ENCODE data around the gene ZNF385A.
A peak's percentile ranks its signal among the peaks of the same experiment; 100 is the strongest.

The ZNF385A gene

GRCh38 chr12:54358191-54358944, 26.2 kb downstream of the ZNF385A start:
- peaks cover 49 to 64% of the 10 kb centered on the region in 2 donors for H3K4me1 ChIP-seq (ENCODE audit: control insufficient read depth in 2 of 2, insufficient read depth in 1 of 2, low read depth in 1 of 2, low read length in 2 of 2)

GRCh38 chr12:54357506-54358190, 26.9 kb downstream of the ZNF385A start:
- Histone ChIP-seq H4K8ac (ENCODE audit: low read depth, low read length) (no peak overlapping the region), H3K14ac (ENCODE audit: low read length) (no peak overlapping the region), H2BK5ac (ENCODE audit: low read length) (peak overlapping the region; percentile 31), H3K79me1 (ENCODE audit: low read depth, low read length) (no peaks in the 10 kb centered on the region), H2BK15ac (ENCODE audit: low read length) (no peak overlapping the region), H4K91ac (ENCODE audit: low read depth, low read length, poor library complexity) (no peak overlapping the region), H2BK120ac (ENCODE audit: low read depth, low read length) (no peak overlapping the region), H3K4me3 (ENCODE audit: low read length in 2 of 2) (peak overlapping the region in 1 of 2 donors; percentile 52), H3K9ac (ENCODE audit: low read depth, low read length, poor library complexity) (no peak overlapping the region), H3K9me3 (replicated peaks in 1 of 2; ENCODE audit: control insufficient read depth in 2 of 2, insufficient read depth in 1 of 2, low read depth in 1 of 2, low read length in 2 of 2) (no peaks in the 10 kb centered on the region), H3K36me3 (replicated peaks in 1 of 2; ENCODE audit: control insufficient read depth in 2 of 2, insufficient read depth in 2 of 2, low read length in 2 of 2) (no peaks in the 10 kb centered on the region), H3K27ac (replicated peaks; ENCODE audit: low read length) (peak overlapping the region; percentile 93), H3K18ac (ENCODE audit: low read length) (peak overlapping the region; percentile 69), H3K4me1 (ENCODE audit: control insufficient read depth in 2 of 2, insufficient read depth in 1 of 2, low read depth in 1 of 2, low read length in 2 of 2) (peaks cover 54 to 71% of the 10 kb centered on the region in 2 donors), H2BK12ac (ENCODE audit: low read length) (no peak overlapping the region), H3K23ac (ENCODE audit: low read depth, low read length, poor library complexity) (no peak overlapping the region), H2AFZ (ENCODE audit: low read length) (no peak overlapping the region), H3K27me3 (ENCODE audit: control insufficient read depth in 3 of 3, insufficient read depth in 3 of 3, low read depth in 1 of 3, low read length in 3 of 3) (no peaks in the 10 kb centered on the region), H2AK5ac (ENCODE audit: low read depth, low read length) (peak overlapping the region; percentile 3), H3K4ac (ENCODE audit: low read length) (no peak overlapping the region), H3K4me2 (ENCODE audit: insufficient read depth, low read length, poor library complexity, severe bottlenecking) (peak overlapping the region; percentile 53)
- DNase-seq (ENCODE audit: low spot score), result no peak
- WGBS, 2 donors (ENCODE audit: extremely low coverage in 2 of 2, insufficient read length in 2 of 2, insufficient replicate concordance in 1 of 2), result no CpG with 5 or more reads among the region's 2 CpGs

More at GRCh38 chr12:54358191-54358944, 26.2 kb downstream of the ZNF385A start:
- Histone ChIP-seq H3K4me3 (ENCODE audit: low read length in 2 of 2) (peak overlapping the region; percentile 52 to 71), H3K23ac (ENCODE audit: low read depth, low read length, poor library complexity) (no peak overlapping the region), H3K14ac (ENCODE audit: low read length) (no peak overlapping the region), H3K9me3 (replicated peaks in 1 of 2; ENCODE audit: control insufficient read depth in 2 of 2, insufficient read depth in 1 of 2, low read depth in 1 of 2, low read length in 2 of 2) (no peaks in the 10 kb centered on the region), H3K36me3 (replicated peaks in 1 of 2; ENCODE audit: control insufficient read depth in 2 of 2, insufficient read depth in 2 of 2, low read length in 2 of 2) (no peaks in the 10 kb centered on the region), H3K4me2 (ENCODE audit: insufficient read depth, low read length, poor library complexity, severe bottlenecking) (peak overlapping the region; percentile 53), H3K27ac (replicated peaks; ENCODE audit: low read length) (peak overlapping the region; percentile 93), H4K91ac (ENCODE audit: low read depth, low read length, poor library complexity) (no peak overlapping the region), H3K79me1 (ENCODE audit: low read depth, low read length) (no peaks in the 10 kb centered on the region), H3K18ac (ENCODE audit: low read length) (peak overlapping the region; percentile 69), H3K27me3 (ENCODE audit: control insufficient read depth in 3 of 3, insufficient read depth in 3 of 3, low read depth in 1 of 3, low read length in 3 of 3) (no peaks in the 10 kb centered on the region), H2BK5ac (ENCODE audit: low read length) (no peak overlapping the region), H2BK12ac (ENCODE audit: low read length) (no peak overlapping the region), H3K9ac (ENCODE audit: low read depth, low read length, poor library complexity) (peak overlapping the region; percentile 82), H2BK15ac (ENCODE audit: low read length) (no peak overlapping the region), H4K8ac (ENCODE audit: low read depth, low read length) (no peak overlapping the region), H2AK5ac (ENCODE audit: low read depth, low read length) (peak overlapping the region; percentile 9), H2AFZ (ENCODE audit: low read length) (peak overlapping the region; percentile 47), H3K4ac (ENCODE audit: low read length) (no peak overlapping the region), H2BK120ac (ENCODE audit: low read depth, low read length) (no peak overlapping the region)
- peak; percentile 29 for DNase-seq (ENCODE audit: low spot score)
- no CpG with 5 or more reads among the region's 15 CpGs for WGBS, 2 donors (ENCODE audit: extremely low coverage in 2 of 2, insufficient read length in 2 of 2, insufficient replicate concordance in 1 of 2)

- Histone ChIP-seq H3K79me1 (ENCODE audit: low read depth, low read length) (no peaks in the 10 kb centered on the region), H3K36me3 (replicated peaks in 1 of 2; ENCODE audit: control insufficient read depth in 2 of 2, insufficient read depth in 2 of 2, low read length in 2 of 2) (no peaks in the 10 kb centered on the region), H3K14ac (ENCODE audit: low read length) (no peak overlapping the region), H3K27me3 (ENCODE audit: control insufficient read depth in 3 of 3, insufficient read depth in 3 of 3, low read depth in 1 of 3, low read length in 3 of 3) (no peaks in the 10 kb centered on the region), H2AFZ (ENCODE audit: low read length) (no peak overlapping the region), H3K27ac (replicated peaks; ENCODE audit: low read length) (peak overlapping the region; percentile 93), H3K4ac (ENCODE audit: low read length) (no peak overlapping the region), H3K9ac (ENCODE audit: low read depth, low read length, poor library complexity) (no peak overlapping the region), H3K18ac (ENCODE audit: low read length) (peak overlapping the region; percentile 89), H2BK120ac (ENCODE audit: low read depth, low read length) (peak overlapping the region; percentile 57), H2BK12ac (ENCODE audit: low read length) (peak overlapping the region; percentile 35), H3K4me2 (ENCODE audit: insufficient read depth, low read length, poor library complexity, severe bottlenecking) (peak overlapping the region; percentile 18), H4K91ac (ENCODE audit: low read depth, low read length, poor library complexity) (peak overlapping the region; percentile 44), H2BK15ac (ENCODE audit: low read length) (no peak overlapping the region), H3K4me3 (ENCODE audit: low read length in 2 of 2) (peak overlapping the region in 1 of 2 donors; percentile 52), H2AK5ac (ENCODE audit: low read depth, low read length) (peak overlapping the region; percentile 3), H2BK5ac (ENCODE audit: low read length) (peak overlapping the region; percentile 31), H4K8ac (ENCODE audit: low read depth, low read length) (no peak overlapping the region), H3K4me1 (ENCODE audit: control insufficient read depth in 2 of 2, insufficient read depth in 1 of 2, low read depth in 1 of 2, low read length in 2 of 2) (peaks cover 57 to 74% of the 10 kb centered on the region in 2 donors), H3K9me3 (replicated peaks in 1 of 2; ENCODE audit: control insufficient read depth in 2 of 2, insufficient read depth in 1 of 2, low read depth in 1 of 2, low read length in 2 of 2) (no peaks in the 10 kb centered on the region), H3K23ac (ENCODE audit: low read depth, low read length, poor library complexity) (no peak overlapping the region)
- no CpG with 5 or more reads among the region's 4 CpGs for WGBS, 2 donors (ENCODE audit: extremely low coverage in 2 of 2, insufficient read length in 2 of 2, insufficient replicate concordance in 1 of 2)
- DNase-seq (ENCODE audit: low spot score), result no peak
Measured at GRCh38 chr12:54356951-54357356, 27.6 kb downstream of the ZNF385A start.

GRCh38 chr12:54356228-54356627, 28.3 kb downstream of the ZNF385A start:
- WGBS, 2 donors (ENCODE audit: extremely low coverage in 2 of 2, insufficient read length in 2 of 2, insufficient replicate concordance in 1 of 2), result no CpG with 5 or more reads among the region's 3 CpGs
- peaks cover 63 to 81% of the 10 kb centered on the region in 2 donors for H3K4me1 ChIP-seq (ENCODE audit: control insufficient read depth in 2 of 2, insufficient read depth in 1 of 2, low read depth in 1 of 2, low read length in 2 of 2)

More at GRCh38 chr12:54356228-54356627, 28.3 kb downstream of the ZNF385A start:
- Histone ChIP-seq H2BK12ac (ENCODE audit: low read length) (no peak overlapping the region), H2AK5ac (ENCODE audit: low read depth, low read length) (peak overlapping the region; percentile 77), H3K27ac (replicated peaks; ENCODE audit: low read length) (peak overlapping the region; percentile 93), H3K4me2 (ENCODE audit: insufficient read depth, low read length, poor library complexity, severe bottlenecking) (peak overlapping the region; percentile 38), H3K4ac (ENCODE audit: low read length) (no peak overlapping the region), H3K27me3 (ENCODE audit: control insufficient read depth in 3 of 3, insufficient read depth in 3 of 3, low read depth in 1 of 3, low read length in 3 of 3) (no peaks in the 10 kb centered on the region), H3K4me3 (ENCODE audit: low read length in 2 of 2) (no peak overlapping the region), H3K23ac (ENCODE audit: low read depth, low read length, poor library complexity) (no peak overlapping the region), H3K18ac (ENCODE audit: low read length) (peak overlapping the region; percentile 89), H4K91ac (ENCODE audit: low read depth, low read length, poor library complexity) (no peak overlapping the region), H3K79me1 (ENCODE audit: low read depth, low read length) (no peaks in the 10 kb centered on the region), H2BK15ac (ENCODE audit: low read length) (peak overlapping the region; percentile 59), H4K8ac (ENCODE audit: low read depth, low read length) (no peak overlapping the region), H3K9me3 (replicated peaks in 1 of 2; ENCODE audit: control insufficient read depth in 2 of 2, insufficient read depth in 1 of 2, low read depth in 1 of 2, low read length in 2 of 2) (no peaks in the 10 kb centered on the region), H3K14ac (ENCODE audit: low read length) (no peak overlapping the region), H3K9ac (ENCODE audit: low read depth, low read length, poor library complexity) (no peak overlapping the region), H2AFZ (ENCODE audit: low read length) (no peak overlapping the region), H2BK120ac (ENCODE audit: low read depth, low read length) (peak overlapping the region; percentile 57), H2BK5ac (ENCODE audit: low read length) (peak overlapping the region; percentile 31), H3K36me3 (replicated peaks in 1 of 2; ENCODE audit: control insufficient read depth in 2 of 2, insufficient read depth in 2 of 2, low read length in 2 of 2) (peaks cover 0 to 4% of the 10 kb centered on the region in 2 donors)
- DNase-seq (ENCODE audit: low spot score), result no peak

Measured in neuronal stem cell (in vitro differentiated cells).